ENCODE results near the gene ANGPTL2.

The ANGPTL2 gene

DNA sequence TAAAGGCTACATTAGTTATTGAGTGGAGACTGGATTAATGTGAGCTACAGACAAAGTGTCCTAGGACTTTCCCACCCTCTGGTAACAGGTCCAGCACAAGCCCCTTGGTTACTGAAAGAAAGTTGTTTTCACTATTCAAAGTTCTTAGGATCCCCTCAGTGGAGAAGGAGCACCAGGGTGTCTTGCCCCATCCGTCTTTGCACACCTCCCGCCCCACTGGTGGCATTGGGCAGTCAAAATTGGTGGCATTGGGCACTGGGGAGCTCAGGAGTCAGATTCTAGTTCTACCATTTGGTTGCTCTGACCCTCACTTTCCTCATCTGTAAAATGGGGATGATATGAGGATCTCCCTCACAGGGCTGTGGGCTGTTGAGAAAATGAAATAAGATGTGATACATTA lies 2.4 kb upstream of the ANGPTL2 start:
- H3K36me3 ChIP-seq (ENCODE audit: low read depth) = no peaks in the 10 kb centered on the region
- TF ChIP-seq CTCF (IDR thresholded peaks at IDR 0.05; ENCODE audit: poor library complexity, severe bottlenecking) = no peak
- H3K4me1 ChIP-seq (ENCODE audit: insufficient read depth, poor library complexity, severe bottlenecking) = peaks cover 10% of the 10 kb centered on the region
- H3K27me3 ChIP-seq (ENCODE audit: insufficient read depth, poor library complexity, severe bottlenecking) = no peaks in the 10 kb centered on the region
- DNase-seq (ENCODE audit: low spot score) (no peak), ATAC-seq (ENCODE audit: low read depth) (no peak)
- no peaks in the 10 kb centered on the region for H3K9me3 ChIP-seq (ENCODE audit: severe bottlenecking)
- no peak overlapping the region for H3K4me3 ChIP-seq (ENCODE audit: severe bottlenecking)
- no peak overlapping the region for H3K27ac ChIP-seq (ENCODE audit: poor library complexity, severe bottlenecking)

DNA sequence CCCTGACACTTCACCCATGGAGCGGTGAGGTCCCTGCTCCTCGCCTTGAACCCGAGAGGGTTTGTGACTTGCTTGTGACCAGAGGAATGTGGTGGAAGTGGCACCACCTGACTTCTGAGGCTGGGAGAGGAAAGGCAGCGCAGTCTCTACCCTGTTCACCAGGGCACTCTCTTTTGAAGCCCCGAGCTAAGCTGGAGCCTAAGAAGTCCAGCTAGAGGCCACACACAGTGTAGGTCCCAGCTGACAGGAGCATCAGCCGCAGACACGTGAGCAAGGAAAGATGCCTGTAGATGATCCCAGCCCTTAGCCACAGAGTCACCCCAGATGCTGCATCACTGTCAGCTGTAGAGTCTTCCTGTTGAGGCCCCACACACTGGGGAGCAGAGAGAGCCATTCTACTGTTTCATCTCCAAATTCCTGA lies 1.7 kb upstream of the ANGPTL2 start:
- DNase-seq (ENCODE audit: low spot score) (peak; percentile 16), ATAC-seq (ENCODE audit: low read depth) (no peak)
- H3K9me3 ChIP-seq (ENCODE audit: severe bottlenecking) = no peaks in the 10 kb centered on the region
- TF ChIP-seq CTCF (IDR thresholded peaks at IDR 0.05; ENCODE audit: poor library complexity, severe bottlenecking) = no peak
- H3K4me1 ChIP-seq (ENCODE audit: insufficient read depth, poor library complexity, severe bottlenecking) = peaks cover 8% of the 10 kb centered on the region
- no peak overlapping the region for H3K27ac ChIP-seq (ENCODE audit: poor library complexity, severe bottlenecking)
- H3K4me3 ChIP-seq (ENCODE audit: severe bottlenecking) = no peak overlapping the region
- no peaks in the 10 kb centered on the region for H3K36me3 ChIP-seq (ENCODE audit: low read depth)
- H3K27me3 ChIP-seq (ENCODE audit: insufficient read depth, poor library complexity, severe bottlenecking) = no peaks in the 10 kb centered on the region

GRCh38 chr9:127123064-127123890 lies 842 bp upstream of the ANGPTL2 start:
- Histone ChIP-seq H3K4me3 (ENCODE audit: severe bottlenecking) (no peak overlapping the region), H3K4me1 (ENCODE audit: insufficient read depth, poor library complexity, severe bottlenecking) (peaks cover 4% of the 10 kb centered on the region), H3K27me3 (ENCODE audit: insufficient read depth, poor library complexity, severe bottlenecking) (no peaks in the 10 kb centered on the region), H3K9me3 (ENCODE audit: severe bottlenecking) (no peaks in the 10 kb centered on the region), H3K27ac (ENCODE audit: poor library complexity, severe bottlenecking) (no peak overlapping the region), H3K36me3 (ENCODE audit: low read depth) (no peaks in the 10 kb centered on the region)
- no peak for ATAC-seq (ENCODE audit: low read depth)
- DNase-seq (ENCODE audit: low spot score) = peak; percentile 45
- TF ChIP-seq CTCF (IDR thresholded peaks at IDR 0.05; ENCODE audit: poor library complexity, severe bottlenecking) = no peak

DNA sequence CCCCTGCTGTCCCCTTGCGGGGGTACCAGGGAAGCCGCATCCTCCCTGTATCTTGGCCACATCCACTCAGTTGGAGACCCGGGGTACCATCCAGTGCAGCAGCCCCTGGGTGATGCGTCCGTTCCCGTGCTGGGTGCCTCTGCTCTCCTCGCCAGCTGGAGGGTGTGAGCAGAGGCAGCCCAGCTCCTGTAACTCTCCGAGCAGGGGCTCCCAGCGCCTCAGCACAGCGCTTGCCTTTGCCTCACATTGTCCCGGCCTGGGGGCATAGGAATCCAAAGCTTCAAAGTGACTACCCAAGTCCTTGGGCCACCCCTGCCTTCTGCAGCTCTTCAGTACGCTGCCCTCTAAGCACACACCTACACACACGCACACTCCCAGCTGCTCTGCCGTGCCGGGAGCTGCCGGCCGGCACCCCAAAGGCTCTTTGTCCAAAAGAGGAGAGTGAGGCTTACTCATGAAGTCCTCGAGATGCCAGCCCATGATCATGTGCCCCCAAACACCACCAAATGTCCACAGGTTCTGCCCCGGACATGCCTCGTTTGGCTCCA lies 733 bp downstream of the ANGPTL2 start:
- Histone ChIP-seq H3K4me3 (ENCODE audit: severe bottlenecking) (no peak overlapping the region), H3K27ac (ENCODE audit: poor library complexity, severe bottlenecking) (no peak overlapping the region), H3K4me1 (ENCODE audit: insufficient read depth, poor library complexity, severe bottlenecking) (peaks cover 4% of the 10 kb centered on the region), H3K36me3 (ENCODE audit: low read depth) (no peaks in the 10 kb centered on the region), H3K27me3 (ENCODE audit: insufficient read depth, poor library complexity, severe bottlenecking) (no peaks in the 10 kb centered on the region), H3K9me3 (ENCODE audit: severe bottlenecking) (no peaks in the 10 kb centered on the region)
- DNase-seq (ENCODE audit: low spot score) = no peak
- ATAC-seq (ENCODE audit: low read depth) = no peak
- no peak for TF ChIP-seq CTCF (IDR thresholded peaks at IDR 0.05; ENCODE audit: poor library complexity, severe bottlenecking)

GRCh38 chr9:127119320-127119709 lies 3.1 kb downstream of the ANGPTL2 start:
- Histone ChIP-seq H3K27ac (ENCODE audit: poor library complexity, severe bottlenecking) (no peak overlapping the region), H3K4me3 (ENCODE audit: severe bottlenecking) (no peak overlapping the region), H3K27me3 (ENCODE audit: insufficient read depth, poor library complexity, severe bottlenecking) (no peaks in the 10 kb centered on the region), H3K4me1 (ENCODE audit: insufficient read depth, poor library complexity, severe bottlenecking) (peaks cover 4% of the 10 kb centered on the region), H3K9me3 (ENCODE audit: severe bottlenecking) (no peaks in the 10 kb centered on the region), H3K36me3 (ENCODE audit: low read depth) (no peaks in the 10 kb centered on the region)
- no peak for ATAC-seq (ENCODE audit: low read depth)
- TF ChIP-seq CTCF (IDR thresholded peaks at IDR 0.05; ENCODE audit: poor library complexity, severe bottlenecking) = no peak
- DNase-seq (ENCODE audit: low spot score) = no peak
